NT2/D1 (cell line): ENCODE measurements around the gene SLC27A4.

Experiments used
- YY1 ChIP-seq: IDR thresholded peaks from 2 replicates; pipeline ENCODE4 v1.6.1; 2011; ENCODE audit not compliant: insufficient read length, insufficient read depth
- ZNF274 ChIP-seq: IDR thresholded peaks from 2 replicates; pipeline ENCODE4 v1.6.1; 2011; ENCODE audit warnings: mild to moderate bottlenecking, low read depth, low read length

GRCh38 chr9:128374221-128374675, 33.9 kb downstream of the SLC27A4 start:
- no peak for TF ChIP-seq YY1
- no peak for TF ChIP-seq ZNF274
